ENCODE measurements around the gene NPPC. TPM values are rescaled to one million over a fixed set of nuclear protein-coding genes. Genes with fewer than 3 reads are reported as not detected.

NPPC gene
- polyA plus RNA-seq, 3 donors, result not detected

DNA sequence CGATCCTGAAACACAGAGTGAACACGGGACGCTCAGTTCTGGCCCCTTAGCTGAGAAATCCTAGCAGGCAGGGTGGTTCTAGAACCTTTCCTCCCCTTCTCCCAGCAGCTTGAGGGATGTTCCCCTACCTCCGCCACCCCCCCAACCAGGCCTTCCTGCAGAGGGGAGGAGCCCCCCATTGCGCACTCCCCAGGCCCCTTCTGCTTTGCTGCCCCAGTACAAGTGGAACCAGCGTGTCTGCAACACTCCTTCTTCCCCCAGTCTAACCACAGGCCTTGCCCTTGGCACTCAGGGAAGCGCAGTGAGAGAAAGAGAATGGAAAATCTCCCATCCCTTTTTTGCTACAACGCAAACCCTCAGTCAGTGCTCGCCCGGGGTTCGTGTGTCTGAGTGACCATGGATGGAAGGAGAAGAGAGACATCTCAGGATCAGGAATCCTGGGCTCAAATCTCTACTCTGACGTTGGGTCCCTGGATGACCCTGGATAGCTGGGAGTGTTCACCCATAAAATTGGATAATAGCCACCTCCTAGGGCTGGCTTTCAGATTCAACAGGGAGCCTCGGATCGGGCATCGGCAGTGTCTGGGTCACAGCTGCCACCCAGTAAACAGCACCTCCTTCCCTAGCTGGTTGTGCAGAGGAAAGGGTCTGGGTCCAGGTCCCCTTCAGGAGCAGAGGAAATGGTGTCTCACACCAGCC is 3.7 kb downstream of the NPPC start:
- TF ChIP-seq, protein P1, sequence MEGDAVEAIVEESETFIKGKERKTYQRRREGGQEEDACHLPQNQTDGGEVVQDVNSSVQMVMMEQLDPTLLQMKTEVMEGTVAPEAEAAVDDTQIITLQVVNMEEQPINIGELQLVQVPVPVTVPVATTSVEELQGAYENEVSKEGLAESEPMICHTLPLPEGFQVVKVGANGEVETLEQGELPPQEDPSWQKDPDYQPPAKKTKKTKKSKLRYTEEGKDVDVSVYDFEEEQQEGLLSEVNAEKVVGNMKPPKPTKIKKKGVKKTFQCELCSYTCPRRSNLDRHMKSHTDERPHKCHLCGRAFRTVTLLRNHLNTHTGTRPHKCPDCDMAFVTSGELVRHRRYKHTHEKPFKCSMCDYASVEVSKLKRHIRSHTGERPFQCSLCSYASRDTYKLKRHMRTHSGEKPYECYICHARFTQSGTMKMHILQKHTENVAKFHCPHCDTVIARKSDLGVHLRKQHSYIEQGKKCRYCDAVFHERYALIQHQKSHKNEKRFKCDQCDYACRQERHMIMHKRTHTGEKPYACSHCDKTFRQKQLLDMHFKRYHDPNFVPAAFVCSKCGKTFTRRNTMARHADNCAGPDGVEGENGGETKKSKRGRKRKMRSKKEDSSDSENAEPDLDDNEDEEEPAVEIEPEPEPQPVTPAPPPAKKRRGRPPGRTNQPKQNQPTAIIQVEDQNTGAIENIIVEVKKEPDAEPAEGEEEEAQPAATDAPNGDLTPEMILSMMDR (IDR thresholded peaks at IDR 0.05), result no peak
- DNase-seq, result no peak
- Mint-ChIP-seq H3K9me3 (peaks cover 0 to 8% (median 3%) of the 10 kb centered on the region in 7 donors), H3K36me3 (peaks cover 0 to 4% of the 10 kb centered on the region in 2 donors), H3K4me1 (peaks cover 12% of the 10 kb centered on the region), H3K4me3 (peak overlapping the region in 1 of 2 donors; percentile 48), H3K27me3 (ENCODE audit: low read depth in 3 of 3) (peaks cover 35 to 54% (median 48%) of the 10 kb centered on the region in 3 donors), H3K27ac (no peak overlapping the region)
- H3K4me1 ChIP-seq (ENCODE audit: control insufficient read depth in 1 of 2, insufficient read depth in 2 of 2, low read length in 2 of 2), result peaks cover 16 to 24% of the 10 kb centered on the region in 2 donors
- peaks cover 23 to 44% of the 10 kb centered on the region in 2 donors for H3K27me3 ChIP-seq (ENCODE audit: control insufficient read depth in 2 of 2, insufficient read depth in 2 of 2, low read length in 2 of 2)
- H3K27ac ChIP-seq (ENCODE audit: low read depth in 1 of 2, low read length in 2 of 2), result no peak overlapping the region
- WGBS (ENCODE audit: insufficient coverage), result 89% methylated on average over 5 of the region's 15 CpGs
- H3K9ac ChIP-seq (ENCODE audit: insufficient read depth, low read length, poor library complexity, severe bottlenecking), result no peak overlapping the region
- intact Hi-C loops (cut with micrococcal nuclease), result loop anchor here (10.0 kb wide), 2 partner anchors 212 to 222 kb away; no protein-coding TSS in a partner anchor
- no peaks in the 10 kb centered on the region for H3K79me2 ChIP-seq (ENCODE audit: insufficient read depth, low read length)
- no peak overlapping the region for H3K4me3 ChIP-seq (replicated peaks in 1 of 3; ENCODE audit: low read depth in 2 of 3, low read length in 3 of 3)
- no peaks in the 10 kb centered on the region for H4K20me1 ChIP-seq (ENCODE audit: insufficient read depth, low read length)
- H2AFZ ChIP-seq (ENCODE audit: insufficient read depth, low read depth, low read length, poor library complexity, severe bottlenecking), result no peak overlapping the region
- H3K36me3 ChIP-seq (replicated peaks in 1 of 2; ENCODE audit: control insufficient read depth in 1 of 2, insufficient read depth in 2 of 2, low read length in 2 of 2), result no peaks in the 10 kb centered on the region
- H3K4me2 ChIP-seq (replicated peaks; ENCODE audit: extremely low read depth, low read length, poor library complexity, severe bottlenecking), result no peak overlapping the region
- H3K9me3 ChIP-seq (replicated peaks in 1 of 2; ENCODE audit: control insufficient read depth in 1 of 2, insufficient read depth in 1 of 2, low read length in 2 of 2), result peaks cover 0 to 16% of the 10 kb centered on the region in 2 donors

DNA sequence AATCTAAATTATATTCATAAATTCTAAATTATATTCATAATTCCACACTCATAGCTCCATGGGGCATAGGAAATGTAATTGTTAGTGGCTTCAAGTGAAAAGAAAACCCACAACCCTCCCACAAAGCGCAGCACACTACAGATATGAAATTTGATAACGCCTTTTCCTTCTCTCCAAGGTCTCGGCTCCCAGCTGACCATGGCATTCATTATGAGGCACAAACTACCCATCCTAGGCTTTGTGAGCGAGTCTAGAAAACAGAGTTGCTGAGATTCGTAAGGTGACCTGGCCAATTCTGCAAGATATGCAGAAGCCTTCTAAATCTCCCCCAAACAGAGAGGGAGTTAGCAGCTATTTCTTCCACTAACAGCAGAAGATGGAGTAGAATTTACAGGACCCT is 5.4 kb downstream of the NPPC start:
- no peaks in the 10 kb centered on the region for H3K9me3 ChIP-seq (replicated peaks in 1 of 2; ENCODE audit: control insufficient read depth in 1 of 2, insufficient read depth in 1 of 2, low read length in 2 of 2)

More for the DNA sequence above, 5.4 kb downstream of the NPPC start:
- no peak overlapping the region for H3K4me3 Mint-ChIP-seq
- TF ChIP-seq, protein P1 (IDR thresholded peaks at IDR 0.05), result no peak
- H3K36me3 Mint-ChIP-seq, result no peaks in the 10 kb centered on the region
- H3K9me3 Mint-ChIP-seq, result peaks cover 0 to 4% (median 2%) of the 10 kb centered on the region in 7 donors
- 83% methylated on average over 3 of the region's 5 CpGs for WGBS (ENCODE audit: insufficient coverage)
- H3K4me3 ChIP-seq (replicated peaks in 1 of 3; ENCODE audit: low read depth in 2 of 3, low read length in 3 of 3), result no peak overlapping the region
- H3K4me2 ChIP-seq (replicated peaks; ENCODE audit: extremely low read depth, low read length, poor library complexity, severe bottlenecking), result no peak overlapping the region
- H4K20me1 ChIP-seq (ENCODE audit: insufficient read depth, low read length), result no peaks in the 10 kb centered on the region
- no peak overlapping the region for H2AFZ ChIP-seq (ENCODE audit: insufficient read depth, low read depth, low read length, poor library complexity, severe bottlenecking)
- peaks cover 1% of the 10 kb centered on the region for H3K4me1 Mint-ChIP-seq
- peaks cover 9 to 29% of the 10 kb centered on the region in 2 donors for H3K27me3 ChIP-seq (ENCODE audit: control insufficient read depth in 2 of 2, insufficient read depth in 2 of 2, low read length in 2 of 2)
- intact Hi-C loops (cut with micrococcal nuclease), result loop anchor here (10.0 kb wide), 2 partner anchors 214 to 224 kb away; no protein-coding TSS in a partner anchor
- H3K36me3 ChIP-seq (replicated peaks in 1 of 2; ENCODE audit: control insufficient read depth in 1 of 2, insufficient read depth in 2 of 2, low read length in 2 of 2), result no peaks in the 10 kb centered on the region
- peaks cover 9 to 11% of the 10 kb centered on the region in 2 donors for H3K4me1 ChIP-seq (ENCODE audit: control insufficient read depth in 1 of 2, insufficient read depth in 2 of 2, low read length in 2 of 2)
- no peak for DNase-seq
- H3K27ac Mint-ChIP-seq, result no peak overlapping the region
- no peak overlapping the region for H3K9ac ChIP-seq (ENCODE audit: insufficient read depth, low read length, poor library complexity, severe bottlenecking)
- no peaks in the 10 kb centered on the region for H3K79me2 ChIP-seq (ENCODE audit: insufficient read depth, low read length)
- peaks cover 21 to 39% (median 38%) of the 10 kb centered on the region in 3 donors for H3K27me3 Mint-ChIP-seq (ENCODE audit: low read depth in 3 of 3)
- H3K27ac ChIP-seq (ENCODE audit: low read depth in 1 of 2, low read length in 2 of 2), result no peak overlapping the region

Data from CD14-positive monocyte (primary cell).